ENCODE measurements around the gene GPHB5.
A peak's percentile ranks its signal among the peaks of the same experiment; 100 is the strongest.

Gene GPHB5, protein sequence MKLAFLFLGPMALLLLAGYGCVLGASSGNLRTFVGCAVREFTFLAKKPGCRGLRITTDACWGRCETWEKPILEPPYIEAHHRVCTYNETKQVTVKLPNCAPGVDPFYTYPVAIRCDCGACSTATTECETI

DNA sequence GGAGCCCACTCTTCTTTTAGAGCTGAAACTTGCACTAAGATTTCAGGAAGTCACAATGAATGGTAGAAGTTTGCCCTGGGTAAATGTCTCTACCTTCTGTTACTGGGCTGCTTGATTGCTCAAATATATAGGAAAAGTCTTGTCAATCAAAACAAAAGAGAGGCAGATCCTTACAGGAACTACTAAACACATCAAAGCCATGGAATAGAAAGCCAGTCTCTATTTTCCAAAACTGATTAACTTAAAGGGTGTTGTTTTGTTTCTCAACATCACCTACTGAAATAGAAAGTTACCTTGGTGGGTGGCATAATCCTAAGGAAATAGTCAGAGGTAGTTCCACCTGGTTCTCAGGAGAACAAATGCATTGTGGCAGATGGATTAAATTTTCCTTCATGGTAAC lies at the start of gene GPHB5:
TSS of gene GPHB5 (minus strand) at position 101 of the 400 bp plus-strand sequence. CDS start 1,086 bp downstream, outside the sequence.
- TF ChIP-seq, protein P1, sequence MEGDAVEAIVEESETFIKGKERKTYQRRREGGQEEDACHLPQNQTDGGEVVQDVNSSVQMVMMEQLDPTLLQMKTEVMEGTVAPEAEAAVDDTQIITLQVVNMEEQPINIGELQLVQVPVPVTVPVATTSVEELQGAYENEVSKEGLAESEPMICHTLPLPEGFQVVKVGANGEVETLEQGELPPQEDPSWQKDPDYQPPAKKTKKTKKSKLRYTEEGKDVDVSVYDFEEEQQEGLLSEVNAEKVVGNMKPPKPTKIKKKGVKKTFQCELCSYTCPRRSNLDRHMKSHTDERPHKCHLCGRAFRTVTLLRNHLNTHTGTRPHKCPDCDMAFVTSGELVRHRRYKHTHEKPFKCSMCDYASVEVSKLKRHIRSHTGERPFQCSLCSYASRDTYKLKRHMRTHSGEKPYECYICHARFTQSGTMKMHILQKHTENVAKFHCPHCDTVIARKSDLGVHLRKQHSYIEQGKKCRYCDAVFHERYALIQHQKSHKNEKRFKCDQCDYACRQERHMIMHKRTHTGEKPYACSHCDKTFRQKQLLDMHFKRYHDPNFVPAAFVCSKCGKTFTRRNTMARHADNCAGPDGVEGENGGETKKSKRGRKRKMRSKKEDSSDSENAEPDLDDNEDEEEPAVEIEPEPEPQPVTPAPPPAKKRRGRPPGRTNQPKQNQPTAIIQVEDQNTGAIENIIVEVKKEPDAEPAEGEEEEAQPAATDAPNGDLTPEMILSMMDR (IDR thresholded peaks at IDR 0.05; ENCODE audit: control insufficient read depth, extremely low read depth, insufficient read depth): no peak
- no peak within 1 kb of the TSS for H3K4me3 ChIP-seq (ENCODE audit: low read depth, low read length)
- DNase-seq (ENCODE audit: low read depth): no peak

DNA sequence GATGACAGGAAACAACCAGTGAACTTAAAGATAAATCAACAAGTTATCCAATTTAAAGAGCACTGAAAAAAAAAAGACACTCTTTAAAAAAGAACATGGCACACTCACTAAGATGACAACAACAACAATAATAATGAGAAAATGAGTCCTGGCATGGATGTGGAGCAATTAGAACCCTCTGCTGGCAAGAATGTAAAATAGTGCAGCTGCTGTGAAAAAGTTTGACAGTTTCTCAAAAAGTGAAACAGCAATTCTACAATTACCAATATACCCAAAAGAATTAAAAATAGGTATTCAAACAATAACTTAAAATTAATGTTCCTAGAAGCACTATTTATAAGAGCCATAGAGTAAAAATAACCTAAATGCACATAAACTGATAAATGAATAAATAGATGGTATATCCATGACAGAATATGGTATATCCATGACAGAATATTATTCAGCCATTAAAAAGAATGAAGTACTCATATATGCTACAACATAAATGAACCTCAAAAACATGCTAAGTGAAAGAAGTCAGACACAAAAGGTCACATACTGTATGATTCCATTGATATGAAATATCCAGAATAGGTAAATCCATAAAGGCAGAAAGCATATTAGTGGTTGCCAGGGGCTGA lies 49.1 kb upstream of the GPHB5 start:
- DNase-seq (ENCODE audit: low read depth): no peak
- TF ChIP-seq, protein P1 (IDR thresholded peaks at IDR 0.05; ENCODE audit: control insufficient read depth, extremely low read depth, insufficient read depth): no peak
- no peak overlapping the region for H3K4me3 ChIP-seq (ENCODE audit: low read depth, low read length)

DNA sequence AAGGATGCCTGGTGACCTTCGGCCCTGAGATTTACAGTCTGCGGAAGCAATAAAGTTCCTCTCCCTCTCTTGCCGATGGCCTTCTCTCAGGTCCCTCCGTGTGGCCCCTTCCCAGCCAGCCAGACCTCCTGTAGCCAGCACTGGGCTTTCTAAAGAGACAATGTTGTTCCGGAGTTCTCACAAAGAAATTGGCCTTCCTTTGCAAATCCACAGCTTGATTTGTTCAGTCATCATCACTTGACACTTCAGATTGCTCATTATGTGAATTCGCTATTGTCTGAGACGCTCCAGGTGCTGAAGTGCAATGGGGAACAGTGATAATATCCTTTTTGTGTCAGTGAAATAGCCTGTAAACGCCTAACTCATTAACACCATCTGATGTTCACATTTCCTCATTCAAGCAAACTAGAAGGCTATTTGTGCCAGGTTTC lies 43.7 kb upstream of the GPHB5 start:
- no peak for DNase-seq (ENCODE audit: low read depth)
- TF ChIP-seq, protein P1 (IDR thresholded peaks at IDR 0.05; ENCODE audit: control insufficient read depth, extremely low read depth, insufficient read depth): no peak
- H3K4me3 ChIP-seq (ENCODE audit: low read depth, low read length): no peak overlapping the region

DNA sequence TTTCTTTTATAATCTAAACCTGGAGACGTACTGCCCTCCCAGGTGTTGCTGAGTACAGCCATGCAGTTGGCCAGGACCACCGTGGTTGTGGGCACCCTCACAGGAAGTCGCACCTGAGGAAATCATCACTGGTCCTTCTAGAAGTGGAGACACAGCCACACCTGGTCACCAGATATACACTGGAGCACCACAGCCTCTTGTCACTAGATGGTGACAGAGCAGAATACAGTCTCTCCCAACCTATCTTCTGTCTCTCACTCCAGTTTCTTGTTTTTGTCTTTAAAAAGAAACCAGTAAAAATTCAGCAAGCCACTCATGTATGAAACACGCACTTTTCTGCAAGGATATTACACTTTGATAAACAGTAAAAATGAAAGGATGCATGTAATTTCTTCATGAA lies 43.1 kb upstream of the GPHB5 start:
- TF ChIP-seq, protein P1 (IDR thresholded peaks at IDR 0.05; ENCODE audit: control insufficient read depth, extremely low read depth, insufficient read depth): peak; percentile 17; the same call in 1 of the 2 replicates
- no peak for DNase-seq (ENCODE audit: low read depth)
- H3K4me3 ChIP-seq (ENCODE audit: low read depth, low read length): no peak overlapping the region

DNA sequence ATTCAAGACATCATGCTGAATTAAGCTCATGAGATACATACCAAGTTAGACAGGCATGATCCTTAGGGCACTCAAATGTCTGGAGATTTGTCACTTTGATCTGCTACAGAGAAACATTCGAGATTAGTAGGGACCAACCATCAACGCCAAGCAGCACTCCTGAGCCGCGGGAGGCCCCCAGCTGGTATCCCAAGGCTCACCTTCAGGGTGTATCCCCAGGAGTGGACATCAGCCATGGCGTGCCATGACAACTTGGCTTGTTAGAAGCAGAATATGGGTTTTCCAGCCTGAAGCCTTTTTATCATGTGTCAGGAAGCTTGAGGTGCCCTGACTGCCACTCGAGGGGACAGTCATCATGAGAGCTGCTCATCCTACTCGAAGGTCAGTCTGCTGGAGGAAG lies 39.1 kb upstream of the GPHB5 start:
- H3K4me3 ChIP-seq (ENCODE audit: low read depth, low read length): no peak overlapping the region
- TF ChIP-seq, protein P1 (IDR thresholded peaks at IDR 0.05; ENCODE audit: control insufficient read depth, extremely low read depth, insufficient read depth): no peak
- no peak for DNase-seq (ENCODE audit: low read depth)

DNA sequence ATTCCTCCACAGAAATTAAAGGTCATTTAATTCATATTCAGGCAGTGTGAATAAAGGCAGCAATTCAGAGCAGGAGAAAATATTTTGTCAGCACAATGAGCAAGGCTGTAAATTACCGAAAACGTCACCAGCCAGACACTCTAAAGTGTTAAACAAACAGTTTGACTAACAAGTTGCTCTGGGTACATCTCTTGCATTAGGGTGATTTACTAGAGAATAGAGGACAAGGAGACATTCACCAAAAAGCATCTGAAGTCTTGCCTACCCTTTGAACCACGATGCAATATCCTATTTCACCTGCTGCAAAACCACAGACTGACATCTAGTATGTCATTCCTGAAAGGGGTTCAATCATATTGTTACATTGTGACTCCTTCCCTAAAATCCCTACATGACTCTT lies 27.1 kb upstream of the GPHB5 start:
- DNase-seq (ENCODE audit: low read depth): no peak

More for the DNA sequence above, 27.1 kb upstream of the GPHB5 start:
- H3K4me3 ChIP-seq (ENCODE audit: low read depth, low read length): no peak overlapping the region
- TF ChIP-seq, protein P1 (IDR thresholded peaks at IDR 0.05; ENCODE audit: control insufficient read depth, extremely low read depth, insufficient read depth): no peak

Data from LNCaP clone FGC (cell line).